Astrocyte of the cerebellum (primary cell): ENCODE measurements around the gene ZKSCAN2.

Experiments used
- DNase-seq: peaks from one replicate; pipeline ENCODE4 v3.0.0-alpha.2; 2011; ENCODE audit warnings: low read depth
- H3K4me3 ChIP-seq: 2 replicates; pipeline ENCODE4 v1.5.1; 2011; ENCODE audit warnings: mild to moderate bottlenecking, low read depth, low read length, moderate library complexity
- CTCF ChIP-seq: IDR thresholded peaks from 2 replicates; pipeline ENCODE4 v1.5.1; 2012; ENCODE audit warnings: low read length, low read depth, moderate library complexity, mild to moderate bottlenecking; ENCODE audit errors: missing control alignments
- in situ Hi-C: cut with HindIII; loops from 2 replicates; pipeline ENCODE4 v1.10.0; 2017; ENCODE audit warnings: low sequenced_read_pairs

The ZKSCAN2 gene

GRCh38 chr16:25279491-25279890, 21.8 kb upstream of the ZKSCAN2 start:
- DNase-seq = no peak
- in situ Hi-C loops = no loop called here
- H3K4me3 ChIP-seq = no peak overlapping the region
- no peak for TF ChIP-seq CTCF

GRCh38 chr16:25271421-25271820, 13.8 kb upstream of the ZKSCAN2 start:
- in situ Hi-C loops = no loop called here

GRCh38 chr16:25270577-25270976, 12.9 kb upstream of the ZKSCAN2 start:
- no peak overlapping the region for H3K4me3 ChIP-seq
- in situ Hi-C loops = no loop called here
- TF ChIP-seq CTCF = no peak
- no peak for DNase-seq

More at GRCh38 chr16:25271421-25271820, 13.8 kb upstream of the ZKSCAN2 start:
- no peak overlapping the region for H3K4me3 ChIP-seq
- no peak for DNase-seq
- TF ChIP-seq CTCF = no peak

- no peak for TF ChIP-seq CTCF
- H3K4me3 ChIP-seq = no peak overlapping the region
- DNase-seq = no peak
- in situ Hi-C loops = no loop called here
These were observed 12.2 kb upstream of the ZKSCAN2 start for GRCh38 chr16:25269879-25270278.

GRCh38 chr16:25265968-25266367, 8.3 kb upstream of the ZKSCAN2 start:
- DNase-seq = no peak
- TF ChIP-seq CTCF = no peak
- no peak overlapping the region for H3K4me3 ChIP-seq
- in situ Hi-C loops = no loop called here

- H3K4me3 ChIP-seq = no peak overlapping the region
- no peak for TF ChIP-seq CTCF
- in situ Hi-C loops = no loop called here
- no peak for DNase-seq
These were observed 7.0 kb upstream of the ZKSCAN2 start for GRCh38 chr16:25264597-25264996.

- DNase-seq = no peak
- H3K4me3 ChIP-seq = no peak overlapping the region
These were observed 2.8 kb upstream of the ZKSCAN2 start for GRCh38 chr16:25260416-25260815.

More at GRCh38 chr16:25260416-25260815, 2.8 kb upstream of the ZKSCAN2 start:
- in situ Hi-C loops = no loop called here
- TF ChIP-seq CTCF = no peak
